Measurements from ENCODE around the gene ADGRB2.
A peak's percentile ranks its signal among the peaks of the same experiment; 100 is the strongest.

The ADGRB2 gene

GRCh38 chr1:31795096-31795675 lies 31.0 kb upstream of the ADGRB2 start:
- DNase-seq (ENCODE audit: low read depth, low spot score), result no peak

- DNase-seq (ENCODE audit: low read depth, low spot score), result no peak
Observed at GRCh38 chr1:31793586-31794285, 29.6 kb upstream of the ADGRB2 start.

GRCh38 chr1:31793086-31793485 lies 28.9 kb upstream of the ADGRB2 start:
- no peak for DNase-seq (ENCODE audit: low read depth, low spot score)

GRCh38 chr1:31792541-31792940 lies 28.4 kb upstream of the ADGRB2 start:
- DNase-seq (ENCODE audit: low read depth, low spot score), result no peak

- DNase-seq (ENCODE audit: low read depth, low spot score), result no peak
Observed at GRCh38 chr1:31792116-31792515, 28.0 kb upstream of the ADGRB2 start.

GRCh38 chr1:31791131-31791858 lies 27.2 kb upstream of the ADGRB2 start:
- DNase-seq (ENCODE audit: low read depth, low spot score), result no peak

- DNase-seq (ENCODE audit: low read depth, low spot score), result no peak
Observed at GRCh38 chr1:31790641-31791091, 26.5 kb upstream of the ADGRB2 start.

- DNase-seq (ENCODE audit: low read depth, low spot score), result no peak
Observed at GRCh38 chr1:31790140-31790539, 26.0 kb upstream of the ADGRB2 start.

GRCh38 chr1:31789259-31790065 lies 25.3 kb upstream of the ADGRB2 start:
- DNase-seq (ENCODE audit: low read depth, low spot score), result peak; percentile 62

- DNase-seq (ENCODE audit: low read depth, low spot score), result no peak
Observed at GRCh38 chr1:31788825-31789256, 24.7 kb upstream of the ADGRB2 start.

- no peak for DNase-seq (ENCODE audit: low read depth, low spot score)
Observed at GRCh38 chr1:31788138-31788824, 24.1 kb upstream of the ADGRB2 start.

GRCh38 chr1:31787786-31788137 lies 23.6 kb upstream of the ADGRB2 start:
- DNase-seq (ENCODE audit: low read depth, low spot score), result no peak

- no peak for DNase-seq (ENCODE audit: low read depth, low spot score)
Observed at GRCh38 chr1:31787261-31787660, 23.1 kb upstream of the ADGRB2 start.

- no peak for DNase-seq (ENCODE audit: low read depth, low spot score)
Observed at GRCh38 chr1:31786366-31787060, 22.4 kb upstream of the ADGRB2 start.

- no peak for DNase-seq (ENCODE audit: low read depth, low spot score)
Observed at GRCh38 chr1:31785947-31786290, 21.8 kb upstream of the ADGRB2 start.

GRCh38 chr1:31785020-31785946 lies 21.1 kb upstream of the ADGRB2 start:
- no peak for DNase-seq (ENCODE audit: low read depth, low spot score)

GRCh38 chr1:31784356-31785019 lies 20.3 kb upstream of the ADGRB2 start:
- no peak for DNase-seq (ENCODE audit: low read depth, low spot score)

- DNase-seq (ENCODE audit: low read depth, low spot score), result no peak
Observed at GRCh38 chr1:31783846-31784245, 19.7 kb upstream of the ADGRB2 start.
